GM12801 (cell line): Measurements from ENCODE around the gene CSNK2A1.

ENCODE experiments used
- CTCF ChIP-seq: IDR thresholded peaks from one replicate; pipeline ENCODE4 v1.5.1; 2011; ENCODE audit warnings: control low read depth; ENCODE audit not compliant: insufficient read length; ENCODE audit errors: extremely low read depth

The CSNK2A1 gene

GRCh38 chr20:433300-433975 is 110.2 kb downstream of the CSNK2A1 start:
- no peak for TF ChIP-seq CTCF

GRCh38 chr20:432677-433299 is 110.8 kb downstream of the CSNK2A1 start:
- no peak for TF ChIP-seq CTCF

- TF ChIP-seq CTCF: no peak
These were observed 111.4 kb downstream of the CSNK2A1 start for GRCh38 chr20:432208-432607.

DNA sequence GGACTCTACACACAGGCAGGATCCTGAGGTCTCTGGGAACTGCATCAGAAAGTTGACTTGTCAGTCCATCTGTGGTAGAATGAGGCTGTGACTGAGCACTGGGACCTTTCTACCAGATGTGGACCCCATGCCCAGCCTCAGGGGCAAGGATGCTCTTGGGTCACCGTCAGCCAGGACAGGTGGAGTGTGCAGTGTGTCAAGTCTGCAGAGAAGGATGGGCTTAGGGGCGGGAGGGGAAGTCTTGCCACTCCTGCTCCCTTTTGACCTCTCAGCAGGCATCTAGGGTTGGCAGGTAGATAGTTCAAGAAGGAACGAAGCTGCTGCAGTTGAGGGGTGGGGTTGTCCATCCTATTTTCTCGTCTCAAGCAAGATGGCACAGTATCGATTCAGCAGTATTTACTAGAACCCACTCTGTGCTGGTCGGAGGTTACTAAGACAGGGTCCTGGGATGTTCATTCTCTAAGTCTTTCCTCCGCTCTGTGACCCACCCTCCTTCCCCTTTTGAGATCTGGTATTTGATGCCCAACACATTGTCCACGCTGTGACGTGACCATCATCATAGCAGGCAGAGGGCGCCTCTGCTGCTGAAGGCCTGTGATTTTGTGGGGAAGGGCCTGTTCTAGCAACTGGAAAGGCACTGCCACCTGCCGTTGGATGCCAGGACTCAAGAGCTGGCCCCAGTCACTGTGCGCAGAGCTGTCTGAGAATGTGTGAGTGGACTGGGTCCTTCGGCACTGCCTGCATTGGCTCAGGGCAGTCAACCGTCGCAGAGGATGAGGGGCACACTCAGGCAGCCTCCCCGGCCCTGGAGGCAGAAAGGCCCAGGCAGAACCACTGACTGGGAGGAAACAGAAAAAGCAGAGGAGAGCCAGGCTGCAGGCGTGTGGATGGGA is 112.3 kb downstream of the CSNK2A1 start:
- TF ChIP-seq CTCF: no peak

- no peak for TF ChIP-seq CTCF
These were observed 113.2 kb downstream of the CSNK2A1 start for GRCh38 chr20:430091-430999.

- no peak for TF ChIP-seq CTCF
These were observed 114.9 kb downstream of the CSNK2A1 start for GRCh38 chr20:428658-429200.
